ENCODE data around the gene EPS8L2. TPM values are rescaled to one million over a fixed set of nuclear protein-coding genes. Genes with fewer than 3 reads are reported as not detected.
A peak's percentile ranks its signal among the peaks of the same experiment; 100 is the strongest.
"Not testable (repeated sequence)": the region's sequence is repeated elsewhere in the genome, so short reads cannot be mapped to it uniquely, and the experiment has no call there.

The EPS8L2 gene
- total RNA-seq, 1 donor from 2014 or later: 129 TPM

GRCh38 chr11:729492-730074, 23.6 kb downstream of the EPS8L2 start:
- H3K4me3 ChIP-seq (ENCODE audit: insufficient read depth, low read depth, low read length): no peak overlapping the region
- H3K4me1 Mint-ChIP-seq (ENCODE audit: low read depth, unreplicated experiment): no peaks in the 10 kb centered on the region
- no peak overlapping the region for H3K4me2 ChIP-seq (ENCODE audit: low read length)
- H3K36me3 ChIP-seq (ENCODE audit: insufficient read depth, low read length): no peaks in the 10 kb centered on the region
- H3K79me2 ChIP-seq (ENCODE audit: insufficient read depth, low read length): no peaks in the 10 kb centered on the region
- TF ChIP-seq CTCF (IDR thresholded peaks at IDR 0.05; ENCODE audit: insufficient read depth, low read depth, low read length) (no peak), EZH2 (IDR thresholded peaks at IDR 0.05; ENCODE audit: insufficient read depth, low read length) (no peak)
- no peak overlapping the region for H3K27ac ChIP-seq (ENCODE audit: low read depth, low read length)
- no peaks in the 10 kb centered on the region for H3K9me3 Mint-ChIP-seq (ENCODE audit: unreplicated experiment)
- no peak overlapping the region for H3K9ac ChIP-seq (ENCODE audit: low read length)
- H2AFZ ChIP-seq (ENCODE audit: low read depth, low read length): no peak overlapping the region
- FAIRE-seq (no peak), DNase-seq (ENCODE audit: low read depth) (no peak)
- peaks cover 2% of the 10 kb centered on the region for H3K27me3 ChIP-seq (ENCODE audit: insufficient read depth, low read length)
- H3K4me3 Mint-ChIP-seq (ENCODE audit: unreplicated experiment): no peak overlapping the region
- H3K4me1 ChIP-seq (ENCODE audit: insufficient read depth, low read length): peaks cover 26% of the 10 kb centered on the region
- H3K36me3 Mint-ChIP-seq (ENCODE audit: low read depth, unreplicated experiment): no peaks in the 10 kb centered on the region
- no peak overlapping the region for H3K27ac Mint-ChIP-seq (ENCODE audit: unreplicated experiment)
- peaks cover 16% of the 10 kb centered on the region for H3K27me3 Mint-ChIP-seq (ENCODE audit: low read depth, unreplicated experiment)
- peaks cover 11% of the 10 kb centered on the region for H4K20me1 ChIP-seq (ENCODE audit: insufficient read depth, low read length)
- no peaks in the 10 kb centered on the region for H3K9me3 ChIP-seq (ENCODE audit: insufficient read depth, low read depth, low read length)

- Mint-ChIP-seq H3K4me1 (ENCODE audit: low read depth, unreplicated experiment) (peaks cover 7% of the 10 kb centered on the region), H3K9me3 (ENCODE audit: unreplicated experiment) (no peaks in the 10 kb centered on the region), H3K4me3 (ENCODE audit: unreplicated experiment) (no peak overlapping the region), H3K27me3 (ENCODE audit: low read depth, unreplicated experiment) (peaks cover 23% of the 10 kb centered on the region), H3K27ac (ENCODE audit: unreplicated experiment) (no peak overlapping the region), H3K36me3 (ENCODE audit: low read depth, unreplicated experiment) (peaks cover 3% of the 10 kb centered on the region)
- H3K4me1 ChIP-seq (ENCODE audit: insufficient read depth, low read length): peaks cover 11% of the 10 kb centered on the region
- TF ChIP-seq EZH2 (IDR thresholded peaks at IDR 0.05; ENCODE audit: insufficient read depth, low read length): no peak
- TF ChIP-seq CTCF (IDR thresholded peaks at IDR 0.05; ENCODE audit: insufficient read depth, low read depth, low read length): no peak
- no peaks in the 10 kb centered on the region for H3K79me2 ChIP-seq (ENCODE audit: insufficient read depth, low read length)
- no peak overlapping the region for H3K4me2 ChIP-seq (ENCODE audit: low read length)
- no peak for FAIRE-seq
- H4K20me1 ChIP-seq (ENCODE audit: insufficient read depth, low read length): no peaks in the 10 kb centered on the region
- no peaks in the 10 kb centered on the region for H3K36me3 ChIP-seq (ENCODE audit: insufficient read depth, low read length)
- no peak overlapping the region for H3K4me3 ChIP-seq (ENCODE audit: insufficient read depth, low read depth, low read length)
- no peak overlapping the region for H3K9ac ChIP-seq (ENCODE audit: low read length)
- no peak overlapping the region for H2AFZ ChIP-seq (ENCODE audit: low read depth, low read length)
- H3K27me3 ChIP-seq (ENCODE audit: insufficient read depth, low read length): peaks cover 7% of the 10 kb centered on the region
- no peaks in the 10 kb centered on the region for H3K9me3 ChIP-seq (ENCODE audit: insufficient read depth, low read depth, low read length)
- no peak overlapping the region for H3K27ac ChIP-seq (ENCODE audit: low read depth, low read length)
- no peak for DNase-seq (ENCODE audit: low read depth)
These were observed 27.0 kb downstream of the EPS8L2 start for GRCh38 chr11:733072-733471.

GRCh38 chr11:734541-734940, 28.5 kb downstream of the EPS8L2 start:
- FAIRE-seq; H4K20me1 ChIP-seq (ENCODE audit: insufficient read depth, low read length): not testable (repeated sequence)

More at GRCh38 chr11:734541-734940, 28.5 kb downstream of the EPS8L2 start:
- not testable (repeated sequence) for DNase-seq (ENCODE audit: low read depth); H3K4me3 ChIP-seq (ENCODE audit: insufficient read depth, low read depth, low read length); H3K4me1 Mint-ChIP-seq (ENCODE audit: low read depth, unreplicated experiment); H3K27me3 ChIP-seq (ENCODE audit: insufficient read depth, low read length); H3K27ac ChIP-seq (ENCODE audit: low read depth, low read length); H3K9me3 ChIP-seq (ENCODE audit: insufficient read depth, low read depth, low read length); H3K36me3 Mint-ChIP-seq (ENCODE audit: low read depth, unreplicated experiment); H3K4me2 ChIP-seq (ENCODE audit: low read length); H3K9ac ChIP-seq (ENCODE audit: low read length); H3K4me1 ChIP-seq (ENCODE audit: insufficient read depth, low read length); H3K79me2 ChIP-seq (ENCODE audit: insufficient read depth, low read length); H3K4me3 Mint-ChIP-seq (ENCODE audit: unreplicated experiment); H2AFZ ChIP-seq (ENCODE audit: low read depth, low read length); H3K36me3 ChIP-seq (ENCODE audit: insufficient read depth, low read length); H3K9me3 Mint-ChIP-seq (ENCODE audit: unreplicated experiment)
- Mint-ChIP-seq H3K27me3 (ENCODE audit: low read depth, unreplicated experiment) (peaks cover 28% of the 10 kb centered on the region), H3K27ac (ENCODE audit: unreplicated experiment) (peak overlapping the region; percentile 18)

All from astrocyte (in vitro differentiated cells and primary cell).